ENCODE measurements around the gene ATG16L1. TPM values are rescaled to one million over a fixed set of nuclear protein-coding genes. Genes with fewer than 3 reads are reported as not detected.
A peak's percentile ranks its signal among the peaks of the same experiment; 100 is the strongest.

The ATG16L1 gene
- total RNA-seq, 2 donors from 2014 or later, result 23.6 to 26.0 TPM

GRCh38 chr2:233235977-233236376 lies 15.5 kb upstream of the ATG16L1 start:
- H3K4me3 Mint-ChIP-seq, result no peak overlapping the region
- peaks cover 0 to 2% of the 10 kb centered on the region in 2 donors for H3K9me3 Mint-ChIP-seq
- H3K36me3 Mint-ChIP-seq (ENCODE audit: insufficient read depth in 2 of 2), result no peaks in the 10 kb centered on the region
- no peak for DNase-seq
- no peak for ATAC-seq (replicated peaks in 1 of 2)
- H3K27me3 Mint-ChIP-seq (ENCODE audit: low read depth), result no peaks in the 10 kb centered on the region
- peaks cover 55% of the 10 kb centered on the region for H3K4me1 Mint-ChIP-seq (ENCODE audit: low read depth)
- H3K27ac Mint-ChIP-seq, result no peak overlapping the region

- no peak for DNase-seq
- H3K9me3 Mint-ChIP-seq, result peaks cover 0 to 2% of the 10 kb centered on the region in 2 donors
- H3K27ac Mint-ChIP-seq, result no peak overlapping the region
- peaks cover 59% of the 10 kb centered on the region for H3K4me1 Mint-ChIP-seq (ENCODE audit: low read depth)
- no peaks in the 10 kb centered on the region for H3K36me3 Mint-ChIP-seq (ENCODE audit: insufficient read depth in 2 of 2)
- ATAC-seq (replicated peaks in 1 of 2), result no peak
- no peak overlapping the region for H3K4me3 Mint-ChIP-seq
- H3K27me3 Mint-ChIP-seq (ENCODE audit: low read depth), result no peaks in the 10 kb centered on the region
These were observed 14.5 kb upstream of the ATG16L1 start for GRCh38 chr2:233236820-233237589.

- ATAC-seq (replicated peaks in 1 of 2) (peak; percentile 52 to 64), DNase-seq (peak in 1 of 2 donors; percentile 15)
- Mint-ChIP-seq H3K27me3 (ENCODE audit: low read depth) (no peaks in the 10 kb centered on the region), H3K9me3 (peaks cover 0 to 2% of the 10 kb centered on the region in 2 donors), H3K4me1 (ENCODE audit: low read depth) (peaks cover 35% of the 10 kb centered on the region), H3K4me3 (peak overlapping the region; percentile 57 to 58), H3K36me3 (ENCODE audit: insufficient read depth in 2 of 2) (no peaks in the 10 kb centered on the region), H3K27ac (peak overlapping the region; percentile 10)
These were observed 10.6 kb upstream of the ATG16L1 start for GRCh38 chr2:233240897-233241296.

- peaks cover 0 to 2% of the 10 kb centered on the region in 2 donors for H3K9me3 Mint-ChIP-seq
- peaks cover 35% of the 10 kb centered on the region for H3K4me1 Mint-ChIP-seq (ENCODE audit: low read depth)
- no peak overlapping the region for H3K27ac Mint-ChIP-seq
- no peaks in the 10 kb centered on the region for H3K36me3 Mint-ChIP-seq (ENCODE audit: insufficient read depth in 2 of 2)
- peak overlapping the region; percentile 11 to 15 for H3K4me3 Mint-ChIP-seq
- DNase-seq, result no peak
- H3K27me3 Mint-ChIP-seq (ENCODE audit: low read depth), result no peaks in the 10 kb centered on the region
- no peak for ATAC-seq (replicated peaks in 1 of 2)
These were observed 9.7 kb upstream of the ATG16L1 start for GRCh38 chr2:233241803-233242202.

GRCh38 chr2:233242231-233242927 lies 9.1 kb upstream of the ATG16L1 start:
- H3K27me3 Mint-ChIP-seq (ENCODE audit: low read depth), result no peaks in the 10 kb centered on the region
- DNase-seq (no peak), ATAC-seq (replicated peaks in 1 of 2) (peak; percentile 42 to 67)
- peaks cover 41% of the 10 kb centered on the region for H3K4me1 Mint-ChIP-seq (ENCODE audit: low read depth)
- peak overlapping the region in 1 of 2 donors; percentile 15 for H3K4me3 Mint-ChIP-seq
- peaks cover 0 to 2% of the 10 kb centered on the region in 2 donors for H3K9me3 Mint-ChIP-seq
- H3K36me3 Mint-ChIP-seq (ENCODE audit: insufficient read depth in 2 of 2), result no peaks in the 10 kb centered on the region
- H3K27ac Mint-ChIP-seq, result no peak overlapping the region

GRCh38 chr2:233243348-233243747 lies 8.1 kb upstream of the ATG16L1 start:
- no peak for DNase-seq
- peaks cover 44% of the 10 kb centered on the region for H3K4me1 Mint-ChIP-seq (ENCODE audit: low read depth)
- no peak overlapping the region for H3K4me3 Mint-ChIP-seq
- H3K27me3 Mint-ChIP-seq (ENCODE audit: low read depth), result no peaks in the 10 kb centered on the region
- no peak for ATAC-seq (replicated peaks in 1 of 2)
- H3K27ac Mint-ChIP-seq, result no peak overlapping the region
- peaks cover 0 to 2% of the 10 kb centered on the region in 2 donors for H3K9me3 Mint-ChIP-seq
- H3K36me3 Mint-ChIP-seq (ENCODE audit: insufficient read depth in 2 of 2), result no peaks in the 10 kb centered on the region

GRCh38 chr2:233244818-233245217 lies 6.7 kb upstream of the ATG16L1 start:
- Mint-ChIP-seq H3K9me3 (no peaks in the 10 kb centered on the region), H3K4me1 (ENCODE audit: low read depth) (peaks cover 52% of the 10 kb centered on the region), H3K4me3 (no peak overlapping the region), H3K27ac (no peak overlapping the region), H3K27me3 (ENCODE audit: low read depth) (no peaks in the 10 kb centered on the region), H3K36me3 (ENCODE audit: insufficient read depth in 2 of 2) (no peaks in the 10 kb centered on the region)
- DNase-seq, result no peak
- no peak for ATAC-seq (replicated peaks in 1 of 2)

GRCh38 chr2:233245406-233245805 lies 6.1 kb upstream of the ATG16L1 start:
- no peaks in the 10 kb centered on the region for H3K9me3 Mint-ChIP-seq
- H3K4me3 Mint-ChIP-seq, result no peak overlapping the region
- H3K4me1 Mint-ChIP-seq (ENCODE audit: low read depth), result peaks cover 55% of the 10 kb centered on the region

GRCh38 chr2:233247116-233247515 lies 4.4 kb upstream of the ATG16L1 start:
- Mint-ChIP-seq H3K4me3 (peak overlapping the region; percentile 55 to 77), H3K9me3 (no peaks in the 10 kb centered on the region), H3K27me3 (ENCODE audit: low read depth) (no peaks in the 10 kb centered on the region), H3K36me3 (ENCODE audit: insufficient read depth in 2 of 2) (peaks cover 0 to 1% of the 10 kb centered on the region in 2 donors), H3K4me1 (ENCODE audit: low read depth) (peaks cover 47% of the 10 kb centered on the region), H3K27ac (peak overlapping the region; percentile 90)
- no peak for DNase-seq
- ATAC-seq (replicated peaks in 1 of 2), result no peak

More at GRCh38 chr2:233245406-233245805, 6.1 kb upstream of the ATG16L1 start:
- Mint-ChIP-seq H3K36me3 (ENCODE audit: insufficient read depth in 2 of 2) (no peaks in the 10 kb centered on the region), H3K27me3 (ENCODE audit: low read depth) (no peaks in the 10 kb centered on the region), H3K27ac (no peak overlapping the region)
- DNase-seq (no peak), ATAC-seq (replicated peaks in 1 of 2) (no peak)

- no peaks in the 10 kb centered on the region for H3K27me3 Mint-ChIP-seq (ENCODE audit: low read depth)
- peaks cover 46% of the 10 kb centered on the region for H3K4me1 Mint-ChIP-seq (ENCODE audit: low read depth)
These were observed 3.7 kb upstream of the ATG16L1 start for GRCh38 chr2:233247744-233248143.

GRCh38 chr2:233248999-233249398 lies 2.5 kb upstream of the ATG16L1 start:
- Mint-ChIP-seq H3K36me3 (ENCODE audit: insufficient read depth in 2 of 2) (peaks cover 0 to 1% of the 10 kb centered on the region in 2 donors), H3K4me1 (ENCODE audit: low read depth) (peaks cover 58% of the 10 kb centered on the region), H3K9me3 (no peaks in the 10 kb centered on the region), H3K27ac (peak overlapping the region; percentile 7), H3K4me3 (peak overlapping the region; percentile 14 to 18), H3K27me3 (ENCODE audit: low read depth) (no peaks in the 10 kb centered on the region)
- no peak for ATAC-seq (replicated peaks in 1 of 2)
- DNase-seq, result no peak

More at GRCh38 chr2:233247744-233248143, 3.7 kb upstream of the ATG16L1 start:
- DNase-seq, result peak; percentile 73 to 84
- peak; percentile 84 to 89 for ATAC-seq (replicated peaks in 1 of 2)
- Mint-ChIP-seq H3K27ac (peak overlapping the region; percentile 90), H3K4me3 (peak overlapping the region; percentile 55 to 77), H3K36me3 (ENCODE audit: insufficient read depth in 2 of 2) (peaks cover 0 to 1% of the 10 kb centered on the region in 2 donors), H3K9me3 (no peaks in the 10 kb centered on the region)

- peaks cover 0 to 5% of the 10 kb centered on the region in 2 donors for H3K36me3 Mint-ChIP-seq (ENCODE audit: insufficient read depth in 2 of 2)
- no peak for DNase-seq
- peak overlapping the region; percentile 98 for H3K27ac Mint-ChIP-seq
- peaks cover 71% of the 10 kb centered on the region for H3K4me1 Mint-ChIP-seq (ENCODE audit: low read depth)
- no peak for ATAC-seq (replicated peaks in 1 of 2)
- peak overlapping the region; percentile 40 to 94 for H3K4me3 Mint-ChIP-seq
- no peaks in the 10 kb centered on the region for H3K9me3 Mint-ChIP-seq
- no peaks in the 10 kb centered on the region for H3K27me3 Mint-ChIP-seq (ENCODE audit: low read depth)
These were observed 905 bp upstream of the ATG16L1 start for GRCh38 chr2:233250568-233250967.

GRCh38 chr2:233250985-233251305 lies 528 bp upstream of the ATG16L1 start:
- Mint-ChIP-seq H3K36me3 (ENCODE audit: insufficient read depth in 2 of 2) (peaks cover 0 to 5% of the 10 kb centered on the region in 2 donors), H3K9me3 (no peaks in the 10 kb centered on the region), H3K4me3 (peak overlapping the region; percentile 88 to 94), H3K4me1 (ENCODE audit: low read depth) (peaks cover 74% of the 10 kb centered on the region), H3K27ac (peak overlapping the region; percentile 98), H3K27me3 (ENCODE audit: low read depth) (no peaks in the 10 kb centered on the region)
- ATAC-seq (replicated peaks in 1 of 2) (peak; percentile 1 to 2), DNase-seq (no peak)
